C4-2B (cell line): ENCODE data around the gene FRMD4A.

Source experiments
- ZFX ChIP-seq: fragments of 450-650 bp; IDR thresholded peaks from 2 replicates; pipeline ENCODE4 v1.6.1; 2017
- TF ChIP-seq, protein P1 (sequence below): fragments of 450-650 bp; conservative IDR thresholded peaks from 2 replicates; pipeline ENCODE4 v1.5.1; 2017; ENCODE audit warnings: mild to moderate bottlenecking

DNA sequence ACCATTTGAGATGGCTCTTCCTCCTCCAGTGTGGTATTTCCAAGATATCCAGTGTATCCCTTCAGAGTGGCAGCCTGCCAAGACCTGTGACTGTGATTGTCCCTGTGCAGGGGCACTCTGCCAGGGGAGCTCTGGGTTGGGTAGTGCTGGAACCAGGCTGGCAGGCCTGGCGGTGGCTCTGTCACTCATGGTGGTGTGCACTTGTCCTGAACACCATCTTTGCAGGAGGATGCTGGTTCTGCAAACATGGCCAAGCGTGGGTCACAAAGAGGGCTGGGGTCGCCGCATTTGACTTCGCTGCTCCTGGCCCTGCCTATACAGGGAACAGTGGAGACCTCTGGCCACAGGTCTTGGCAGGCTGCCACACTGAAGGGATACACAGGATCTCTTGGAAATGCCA lies 538.7 kb downstream of the FRMD4A start:
- TF ChIP-seq, protein P1, sequence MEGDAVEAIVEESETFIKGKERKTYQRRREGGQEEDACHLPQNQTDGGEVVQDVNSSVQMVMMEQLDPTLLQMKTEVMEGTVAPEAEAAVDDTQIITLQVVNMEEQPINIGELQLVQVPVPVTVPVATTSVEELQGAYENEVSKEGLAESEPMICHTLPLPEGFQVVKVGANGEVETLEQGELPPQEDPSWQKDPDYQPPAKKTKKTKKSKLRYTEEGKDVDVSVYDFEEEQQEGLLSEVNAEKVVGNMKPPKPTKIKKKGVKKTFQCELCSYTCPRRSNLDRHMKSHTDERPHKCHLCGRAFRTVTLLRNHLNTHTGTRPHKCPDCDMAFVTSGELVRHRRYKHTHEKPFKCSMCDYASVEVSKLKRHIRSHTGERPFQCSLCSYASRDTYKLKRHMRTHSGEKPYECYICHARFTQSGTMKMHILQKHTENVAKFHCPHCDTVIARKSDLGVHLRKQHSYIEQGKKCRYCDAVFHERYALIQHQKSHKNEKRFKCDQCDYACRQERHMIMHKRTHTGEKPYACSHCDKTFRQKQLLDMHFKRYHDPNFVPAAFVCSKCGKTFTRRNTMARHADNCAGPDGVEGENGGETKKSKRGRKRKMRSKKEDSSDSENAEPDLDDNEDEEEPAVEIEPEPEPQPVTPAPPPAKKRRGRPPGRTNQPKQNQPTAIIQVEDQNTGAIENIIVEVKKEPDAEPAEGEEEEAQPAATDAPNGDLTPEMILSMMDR: no peak
- no peak for TF ChIP-seq ZFX
